Activated T-helper 2 cell treated with anti-CD3 and anti-CD28 coated beads, Interferon-gamma antibody, Interleukin-2, Interleukin-4, amounts not matched to agents 10 μg/mL and 5 μg/mL and 100 μg/mL, durations not matched to agents 14 hours and 24 hours and 36 hours (primary cell): Measurements from ENCODE around the gene LAMP5. TPM values are rescaled to one million over a fixed set of nuclear protein-coding genes. Genes with fewer than 3 reads are reported as not detected.

Source experiments
- DNase-seq: peaks from one replicate; pipeline ENCODE4 v3.0.0; 2021; ENCODE audit warnings: low spot score
- H3K27ac Mint-ChIP-seq: one replicate; pipeline ENCODE4 v1.8.0; 2021; ENCODE audit warnings: mixed read lengths
- H3K27me3 Mint-ChIP-seq: one replicate; pipeline ENCODE4 v1.8.0; 2021; ENCODE audit warnings: low read depth, mixed read lengths
- H3K36me3 Mint-ChIP-seq: one replicate; pipeline ENCODE4 v1.8.0; 2021; ENCODE audit warnings: low read depth, mixed read lengths
- H3K4me1 Mint-ChIP-seq: one replicate; pipeline ENCODE4 v1.8.0; 2021; ENCODE audit warnings: low read depth, mixed read lengths
- H3K4me3 Mint-ChIP-seq: one replicate; pipeline ENCODE4 v1.8.0; 2021; ENCODE audit warnings: low read depth, mild to moderate bottlenecking, moderate library complexity, mixed read lengths
- H3K9me3 Mint-ChIP-seq: one replicate; pipeline ENCODE4 v1.8.0; 2021; ENCODE audit warnings: mixed read lengths
- intact Hi-C: fragments of 100-400 bp; cut with micrococcal nuclease; formaldehyde crosslinking; loops from one replicate; pipeline ENCODE4 v1.15.1; 2023
- total RNA-seq: library from RNA; stranded (reverse); gene quantifications from 2 replicates; pipeline ENCODE4 v1.2.3, GENCODE V29; 2022

Gene LAMP5
- total RNA-seq, 1 donor from 2014 or later: not detected

- Mint-ChIP-seq H3K27ac (no peak overlapping the region), H3K4me3 (no peak overlapping the region), H3K9me3 (no peaks in the 10 kb centered on the region), H3K4me1 (no peaks in the 10 kb centered on the region), H3K36me3 (no peaks in the 10 kb centered on the region), H3K27me3 (peaks cover 32% of the 10 kb centered on the region)
- no peak for DNase-seq
- intact Hi-C loops: no loop called here
Measured at GRCh38 chr20:9520086-9520485, 5.7 kb downstream of the LAMP5 start.

- Mint-ChIP-seq H3K4me1 (no peaks in the 10 kb centered on the region), H3K27ac (no peak overlapping the region), H3K4me3 (no peak overlapping the region), H3K27me3 (peaks cover 2% of the 10 kb centered on the region), H3K36me3 (no peaks in the 10 kb centered on the region), H3K9me3 (no peaks in the 10 kb centered on the region)
- intact Hi-C loops: no loop called here
- no peak for DNase-seq
Measured at GRCh38 chr20:9523636-9524035, 9.2 kb downstream of the LAMP5 start.

GRCh38 chr20:9531581-9531980, 17.2 kb downstream of the LAMP5 start:
- intact Hi-C loops: no loop called here
- no peak overlapping the region for H3K4me3 Mint-ChIP-seq
- H3K27me3 Mint-ChIP-seq: no peaks in the 10 kb centered on the region
- DNase-seq: no peak
- no peak overlapping the region for H3K27ac Mint-ChIP-seq
- H3K9me3 Mint-ChIP-seq: no peaks in the 10 kb centered on the region
- no peaks in the 10 kb centered on the region for H3K4me1 Mint-ChIP-seq
- H3K36me3 Mint-ChIP-seq: no peaks in the 10 kb centered on the region

GRCh38 chr20:9532069-9532838, 17.9 kb downstream of the LAMP5 start:
- H3K36me3 Mint-ChIP-seq: no peaks in the 10 kb centered on the region
- H3K27me3 Mint-ChIP-seq: no peaks in the 10 kb centered on the region
- intact Hi-C loops: no loop called here
- no peaks in the 10 kb centered on the region for H3K9me3 Mint-ChIP-seq
- no peaks in the 10 kb centered on the region for H3K4me1 Mint-ChIP-seq
- no peak overlapping the region for H3K27ac Mint-ChIP-seq
- no peak overlapping the region for H3K4me3 Mint-ChIP-seq
- DNase-seq: no peak

GRCh38 chr20:9534025-9534424, 19.6 kb downstream of the LAMP5 start:
- H3K27ac Mint-ChIP-seq: no peak overlapping the region
- H3K36me3 Mint-ChIP-seq: no peaks in the 10 kb centered on the region
- DNase-seq: no peak
- no peaks in the 10 kb centered on the region for H3K27me3 Mint-ChIP-seq
- H3K4me1 Mint-ChIP-seq: no peaks in the 10 kb centered on the region
- no peaks in the 10 kb centered on the region for H3K9me3 Mint-ChIP-seq
- H3K4me3 Mint-ChIP-seq: no peak overlapping the region
- intact Hi-C loops: no loop called here

GRCh38 chr20:9535449-9535848, 21.1 kb downstream of the LAMP5 start:
- H3K36me3 Mint-ChIP-seq: no peaks in the 10 kb centered on the region

GRCh38 chr20:9543214-9543613, 28.8 kb downstream of the LAMP5 start:
- intact Hi-C loops: no loop called here
- DNase-seq: no peak
- Mint-ChIP-seq H3K27ac (no peak overlapping the region), H3K36me3 (no peaks in the 10 kb centered on the region), H3K4me3 (no peak overlapping the region), H3K27me3 (no peaks in the 10 kb centered on the region), H3K4me1 (no peaks in the 10 kb centered on the region), H3K9me3 (no peaks in the 10 kb centered on the region)

More at GRCh38 chr20:9535449-9535848, 21.1 kb downstream of the LAMP5 start:
- H3K4me3 Mint-ChIP-seq: no peak overlapping the region
- H3K27ac Mint-ChIP-seq: no peak overlapping the region
- no peaks in the 10 kb centered on the region for H3K4me1 Mint-ChIP-seq
- intact Hi-C loops: no loop called here
- H3K9me3 Mint-ChIP-seq: no peaks in the 10 kb centered on the region
- no peak for DNase-seq
- no peaks in the 10 kb centered on the region for H3K27me3 Mint-ChIP-seq

- no peak for DNase-seq
- intact Hi-C loops: no loop called here
- no peaks in the 10 kb centered on the region for H3K9me3 Mint-ChIP-seq
- no peak overlapping the region for H3K4me3 Mint-ChIP-seq
- no peaks in the 10 kb centered on the region for H3K27me3 Mint-ChIP-seq
- H3K27ac Mint-ChIP-seq: no peak overlapping the region
- no peaks in the 10 kb centered on the region for H3K36me3 Mint-ChIP-seq
- no peaks in the 10 kb centered on the region for H3K4me1 Mint-ChIP-seq
Measured at GRCh38 chr20:9550283-9550682, 35.9 kb downstream of the LAMP5 start.

- H3K4me3 Mint-ChIP-seq: no peak overlapping the region
- H3K4me1 Mint-ChIP-seq: no peaks in the 10 kb centered on the region
- H3K27ac Mint-ChIP-seq: no peak overlapping the region
- no peaks in the 10 kb centered on the region for H3K36me3 Mint-ChIP-seq
- DNase-seq: no peak
- no peaks in the 10 kb centered on the region for H3K27me3 Mint-ChIP-seq
- intact Hi-C loops: no loop called here
- H3K9me3 Mint-ChIP-seq: no peaks in the 10 kb centered on the region
Measured at GRCh38 chr20:9550871-9551270, 36.5 kb downstream of the LAMP5 start.

GRCh38 chr20:9551808-9552550, 37.6 kb downstream of the LAMP5 start:
- no peaks in the 10 kb centered on the region for H3K36me3 Mint-ChIP-seq
- H3K4me1 Mint-ChIP-seq: no peaks in the 10 kb centered on the region
- no peak for DNase-seq
- no peaks in the 10 kb centered on the region for H3K27me3 Mint-ChIP-seq
- H3K4me3 Mint-ChIP-seq: no peak overlapping the region
- no peaks in the 10 kb centered on the region for H3K9me3 Mint-ChIP-seq
- intact Hi-C loops: no loop called here
- H3K27ac Mint-ChIP-seq: no peak overlapping the region

- Mint-ChIP-seq H3K27ac (no peak overlapping the region), H3K4me3 (no peak overlapping the region), H3K4me1 (no peaks in the 10 kb centered on the region), H3K27me3 (no peaks in the 10 kb centered on the region), H3K9me3 (no peaks in the 10 kb centered on the region), H3K36me3 (no peaks in the 10 kb centered on the region)
- intact Hi-C loops: no loop called here
- no peak for DNase-seq
Measured at GRCh38 chr20:9555781-9556180, 41.4 kb downstream of the LAMP5 start.

- H3K4me1 Mint-ChIP-seq: no peaks in the 10 kb centered on the region
- DNase-seq: no peak
- no peak overlapping the region for H3K27ac Mint-ChIP-seq
- no peaks in the 10 kb centered on the region for H3K27me3 Mint-ChIP-seq
- no peaks in the 10 kb centered on the region for H3K9me3 Mint-ChIP-seq
- intact Hi-C loops: no loop called here
- H3K36me3 Mint-ChIP-seq: no peaks in the 10 kb centered on the region
- no peak overlapping the region for H3K4me3 Mint-ChIP-seq
Measured at GRCh38 chr20:9557411-9557810, 43.0 kb downstream of the LAMP5 start.

- H3K27me3 Mint-ChIP-seq: no peaks in the 10 kb centered on the region
- intact Hi-C loops: no loop called here
- no peaks in the 10 kb centered on the region for H3K36me3 Mint-ChIP-seq
- no peak overlapping the region for H3K4me3 Mint-ChIP-seq
- no peaks in the 10 kb centered on the region for H3K4me1 Mint-ChIP-seq
- DNase-seq: no peak
- H3K9me3 Mint-ChIP-seq: no peaks in the 10 kb centered on the region
- no peak overlapping the region for H3K27ac Mint-ChIP-seq
Measured at GRCh38 chr20:9565910-9566550, 51.6 kb downstream of the LAMP5 start.
